KOPT-K1 (cell line): Measurements from ENCODE around the gene BTNL9.
"Not testable (repeated sequence)": the region's sequence is repeated elsewhere in the genome, so short reads cannot be mapped to it uniquely, and the experiment has no call there.

Source experiments
- H3K27ac ChIP-seq: fragments of 200-600 bp; sonication (generic); 2 replicates; pipeline ENCODE4 v1.5.1; 2016; ENCODE audit warnings: antibody characterized with exemption, mild to moderate bottlenecking, low read depth, low read length; ENCODE audit not compliant: poor library complexity, severe bottlenecking
- H3K36me3 ChIP-seq: fragments of 200-600 bp; sonication (generic); 2 replicates; pipeline ENCODE4 v1.5.1; 2017; ENCODE audit warnings: antibody characterized with exemption, mild to moderate bottlenecking, low read length, moderate library complexity; ENCODE audit not compliant: insufficient read depth
- H3K9me3 ChIP-seq: fragments of 200-600 bp; sonication (generic); 2 replicates; pipeline ENCODE4 v1.5.1; 2017; ENCODE audit warnings: antibody characterized with exemption, low read length, mild to moderate bottlenecking; ENCODE audit not compliant: insufficient read depth, poor library complexity, severe bottlenecking

Gene BTNL9

GRCh38 chr5:181064987-181065386 is 24.9 kb downstream of the BTNL9 start:
- Histone ChIP-seq H3K27ac (no peak overlapping the region), H3K36me3 (no peaks in the 10 kb centered on the region), H3K9me3 (no peaks in the 10 kb centered on the region)

- Histone ChIP-seq H3K36me3 (no peaks in the 10 kb centered on the region), H3K9me3 (peaks cover 12% of the 10 kb centered on the region), H3K27ac (no peak overlapping the region)
Observed at GRCh38 chr5:181069767-181070491, 29.9 kb downstream of the BTNL9 start.

GRCh38 chr5:181070523-181070922 is 30.5 kb downstream of the BTNL9 start:
- no peaks in the 10 kb centered on the region for H3K36me3 ChIP-seq
- peaks cover 12% of the 10 kb centered on the region for H3K9me3 ChIP-seq
- no peak overlapping the region for H3K27ac ChIP-seq

GRCh38 chr5:181071257-181071656 is 31.2 kb downstream of the BTNL9 start:
- H3K36me3 ChIP-seq, result no peaks in the 10 kb centered on the region
- H3K27ac ChIP-seq, result no peak overlapping the region
- H3K9me3 ChIP-seq, result peaks cover 12% of the 10 kb centered on the region

- Histone ChIP-seq H3K36me3 (no peaks in the 10 kb centered on the region), H3K27ac (no peak overlapping the region), H3K9me3 (peaks cover 22% of the 10 kb centered on the region)
Observed at GRCh38 chr5:181076920-181077319, 36.9 kb downstream of the BTNL9 start.

GRCh38 chr5:181081989-181082388 is 41.9 kb downstream of the BTNL9 start:
- Histone ChIP-seq H3K27ac (no peak overlapping the region), H3K36me3 (no peaks in the 10 kb centered on the region), H3K9me3 (peaks cover 8% of the 10 kb centered on the region)

GRCh38 chr5:181084621-181085195 is 44.6 kb downstream of the BTNL9 start:
- no peak overlapping the region for H3K27ac ChIP-seq
- H3K36me3 ChIP-seq, result no peaks in the 10 kb centered on the region
- peaks cover 6% of the 10 kb centered on the region for H3K9me3 ChIP-seq

- Histone ChIP-seq H3K9me3 (peaks cover 5% of the 10 kb centered on the region), H3K27ac (no peak overlapping the region), H3K36me3 (no peaks in the 10 kb centered on the region)
Observed at GRCh38 chr5:181086026-181086883, 46.2 kb downstream of the BTNL9 start.

GRCh38 chr5:181086884-181087205 is 46.8 kb downstream of the BTNL9 start:
- Histone ChIP-seq H3K36me3 (no peaks in the 10 kb centered on the region), H3K9me3 (no peaks in the 10 kb centered on the region), H3K27ac (no peak overlapping the region)

- no peaks in the 10 kb centered on the region for H3K36me3 ChIP-seq
- no peaks in the 10 kb centered on the region for H3K9me3 ChIP-seq
- no peak overlapping the region for H3K27ac ChIP-seq
Observed at GRCh38 chr5:181087309-181087708, 47.2 kb downstream of the BTNL9 start.

GRCh38 chr5:181088289-181088688 is 48.2 kb downstream of the BTNL9 start:
- H3K36me3 ChIP-seq, result no peaks in the 10 kb centered on the region
- no peak overlapping the region for H3K27ac ChIP-seq
- H3K9me3 ChIP-seq, result no peaks in the 10 kb centered on the region

GRCh38 chr5:181092428-181092827 is 52.4 kb downstream of the BTNL9 start:
- no peaks in the 10 kb centered on the region for H3K36me3 ChIP-seq
- H3K9me3 ChIP-seq, result no peaks in the 10 kb centered on the region
- H3K27ac ChIP-seq, result no peak overlapping the region

GRCh38 chr5:181095162-181095561 is 55.1 kb downstream of the BTNL9 start:
- H3K27ac ChIP-seq, H3K36me3 ChIP-seq, H3K9me3 ChIP-seq: not testable (repeated sequence)

- H3K9me3 ChIP-seq, H3K36me3 ChIP-seq, H3K27ac ChIP-seq: not testable (repeated sequence)
Observed at GRCh38 chr5:181096721-181097382, 56.8 kb downstream of the BTNL9 start.

- not testable (repeated sequence) for H3K27ac ChIP-seq, H3K9me3 ChIP-seq, H3K36me3 ChIP-seq
Observed at GRCh38 chr5:181097383-181097753, 57.3 kb downstream of the BTNL9 start.
